H1 (cell line): ENCODE measurements around the gene CCDC178. TPM values are rescaled to one million over a fixed set of nuclear protein-coding genes. Genes with fewer than 3 reads are reported as not detected.
A peak's percentile ranks its signal among the peaks of the same experiment; 100 is the strongest.

Experiments used
- CTCF ChIA-PET: fragments of 300-600 bp; sonication (Branson Sonifier 250); formaldehyde crosslinking; loops from one replicate; lab custom pipeline; 2021; ENCODE audit not compliant: partially characterized antibody; lab: Charles Lee
- POLR2A ChIA-PET: fragments of 300-600 bp; sonication (Branson Sonifier 250); formaldehyde crosslinking; loops from one replicate; lab custom pipeline; 2021; ENCODE audit warnings: inconsistent platforms; ENCODE audit not compliant: partially characterized antibody; lab: Charles Lee
- DNase-seq, 2 experiments: peaks; one replicate each; pipeline versions ENCODE4 v3.0.0 to v3.0.0-alpha.2; 2010 to 2022; ENCODE audit warnings: low spot score in 2 of 2, low read depth in 1 of 2, mixed read lengths in 1 of 2
- FAIRE-seq: peaks from 2 replicates; lab custom pipeline; 2011; peaks lifted over from hg19 to GRCh38; lab: Jason Lieb, UNC
- H2AFZ ChIP-seq: 2 replicates; pipeline ENCODE4 v1.8.1; 2012; ENCODE audit warnings: low read length, inconsistent platforms
- H2AK5ac ChIP-seq: 2 replicates; pipeline ENCODE4 v1.6.1; 2013; ENCODE audit warnings: low read depth, low read length
- H2BK120ac ChIP-seq: replicated peaks from 2 replicates; pipeline ENCODE3; 2013; ENCODE audit warnings: low read depth, low read length, inconsistent platforms
- H2BK12ac ChIP-seq: 2 replicates; pipeline ENCODE4 v1.6.1; 2013; ENCODE audit warnings: low read depth, low read length
- H2BK15ac ChIP-seq: 2 replicates; pipeline ENCODE4 v1.6.1; 2013; ENCODE audit warnings: low read length
- H2BK20ac ChIP-seq: 2 replicates; pipeline ENCODE4 v1.6.1; 2013; ENCODE audit warnings: low read length
- H2BK5ac ChIP-seq: 2 replicates; pipeline ENCODE4 v1.6.1; 2013; ENCODE audit warnings: low read depth, low read length
- H3K14ac ChIP-seq: 2 replicates; pipeline ENCODE4 v1.6.1; 2013; ENCODE audit warnings: inconsistent platforms; ENCODE audit not compliant: insufficient read length
- H3K18ac ChIP-seq: 2 replicates; pipeline ENCODE4 v1.6.1; 2013; ENCODE audit warnings: low read length; ENCODE audit errors: extremely low read depth
- H3K23ac ChIP-seq: 2 replicates; pipeline ENCODE4 v1.6.1; 2013; ENCODE audit warnings: inconsistent platforms; ENCODE audit not compliant: insufficient read length
- H3K23me2 ChIP-seq: 2 replicates; pipeline ENCODE4 v1.6.1; 2013; ENCODE audit warnings: low read depth, low read length
- H3K27ac ChIP-seq: 2 replicates; pipeline ENCODE4 v1.6.1; 2011; ENCODE audit warnings: low read depth, low read length, inconsistent platforms
- H3K27me3 ChIP-seq, 4 experiments: replicated peaks in 1 of 4; 1 replicate in 1 of 4; 2 replicates in 3 of 4; pipeline versions ENCODE4 v1.6.1 to v1.8.1; 2011 to 2013; ENCODE audit warnings: low read length in 3 of 4, mild to moderate bottlenecking in 3 of 4, inconsistent platforms in 2 of 4, mixed read lengths in 2 of 4, moderate library complexity in 1 of 4; ENCODE audit not compliant: control insufficient read depth in 3 of 4, insufficient read depth in 3 of 4; ENCODE audit errors: extremely low read depth in 1 of 4
- H3K36me3 ChIP-seq, 4 experiments: 2 replicates each; pipeline versions ENCODE4 v1.6.1 to v1.8.1; 2011 to 2013; ENCODE audit warnings: mild to moderate bottlenecking in 4 of 4, low read length in 3 of 4, moderate library complexity in 2 of 4, control low read depth in 1 of 4, inconsistent platforms in 1 of 4; ENCODE audit not compliant: insufficient read depth in 4 of 4, control insufficient read depth in 2 of 4
- H3K4ac ChIP-seq: replicated peaks from 2 replicates; pipeline ENCODE3; 2013; ENCODE audit warnings: low read length, low read depth, mixed read lengths, inconsistent platforms; ENCODE audit not compliant: insufficient read length
- H3K4me1 ChIP-seq, 4 experiments: replicated peaks in 1 of 4; 1 replicate in 1 of 4; 2 replicates in 3 of 4; pipeline versions ENCODE4 v1.6.1 to v1.8.1; 2011 to 2013; ENCODE audit warnings: low read length in 3 of 4, inconsistent platforms in 2 of 4, mixed read lengths in 1 of 4; ENCODE audit not compliant: insufficient read depth in 4 of 4, control insufficient read depth in 3 of 4
- H3K4me2 ChIP-seq, 2 experiments: 2 replicates each; pipeline versions ENCODE4 v1.6.1 to v1.8.1; 2011 to 2013; ENCODE audit warnings: low read depth in 2 of 2, low read length in 2 of 2, control low read depth in 1 of 2, inconsistent platforms in 1 of 2, mild to moderate bottlenecking in 1 of 2; ENCODE audit not compliant: insufficient read depth in 1 of 2
- H3K4me3 ChIP-seq, 4 experiments: fragments of 200-600, 300-600 bp in 1 of 4; sonication (generic), shearing (Covaris generic), sonication (Bioruptor Twin) in 1 of 4; 2 replicates each; pipeline versions ENCODE4 v1.5.1 to v1.8.1; 2011 to 2016; ENCODE audit warnings: low read length in 4 of 4, low read depth in 3 of 4, control low read depth in 2 of 4, inconsistent platforms in 2 of 4, mild to moderate bottlenecking in 2 of 4, mixed read lengths in 1 of 4, moderate library complexity in 1 of 4; ENCODE audit not compliant: insufficient read depth in 2 of 4; ENCODE audit errors: extremely low read depth in 1 of 4
- H3K56ac ChIP-seq: replicated peaks from 2 replicates; pipeline ENCODE3; 2013; ENCODE audit warnings: low read depth, mild to moderate bottlenecking, mixed read lengths, low read length, inconsistent platforms; ENCODE audit not compliant: insufficient read length
- H3K79me1 ChIP-seq: 2 replicates; pipeline ENCODE4 v1.6.1; 2013; ENCODE audit warnings: low read depth, low read length, control low read depth
- H3K79me2 ChIP-seq, 2 experiments: 2 replicates each; pipeline versions ENCODE4 v1.6.1 to v1.8.1; 2012 to 2013; ENCODE audit warnings: low read length in 2 of 2, mild to moderate bottlenecking in 2 of 2, inconsistent platforms in 1 of 2; ENCODE audit not compliant: insufficient read depth in 2 of 2, control insufficient read depth in 1 of 2
- H3K9ac ChIP-seq, 4 experiments: replicated peaks in 1 of 4; 1 replicate in 1 of 4; 2 replicates in 3 of 4; pipeline versions ENCODE4 v1.6.1 to v1.8.1; 2011 to 2013; ENCODE audit warnings: low read depth in 3 of 4, low read length in 3 of 4, control low read depth in 2 of 4, mild to moderate bottlenecking in 2 of 4, moderate library complexity in 2 of 4, inconsistent platforms in 1 of 4; ENCODE audit errors: extremely low read depth in 1 of 4
- H3K9me3 ChIP-seq, 2 experiments: 2 replicates each; pipeline versions ENCODE4 v1.6.1 to v1.8.1; 2012 to 2013; ENCODE audit warnings: mild to moderate bottlenecking in 2 of 2, moderate library complexity in 2 of 2, control low read depth in 1 of 2, inconsistent platforms in 1 of 2, low read depth in 1 of 2, low read length in 1 of 2, mixed read lengths in 1 of 2; ENCODE audit not compliant: insufficient read depth in 2 of 2
- H4K20me1 ChIP-seq, 2 experiments: replicated peaks in 1 of 2; 2 replicates each; pipeline versions ENCODE3 to v1.8.1; 2011 to 2013; ENCODE audit warnings: inconsistent platforms in 2 of 2, low read length in 2 of 2, mild to moderate bottlenecking in 1 of 2; ENCODE audit not compliant: insufficient read depth in 2 of 2, control insufficient read depth in 1 of 2
- H4K5ac ChIP-seq: 2 replicates; pipeline ENCODE4 v1.6.1; 2013; ENCODE audit warnings: low read length, low read depth, mixed read lengths, inconsistent platforms; ENCODE audit not compliant: insufficient read length
- H4K8ac ChIP-seq: 2 replicates; pipeline ENCODE4 v1.8.0; 2013; ENCODE audit warnings: mild to moderate bottlenecking, moderate library complexity, low read length, inconsistent platforms; ENCODE audit not compliant: insufficient read depth; ENCODE audit errors: extremely low read depth
- H4K91ac ChIP-seq: replicated peaks from 2 replicates; pipeline ENCODE3; 2013; ENCODE audit warnings: low read length, mixed read lengths, inconsistent platforms; ENCODE audit not compliant: insufficient read length
- CHD1 ChIP-seq: IDR thresholded peaks from 2 replicates; pipeline ENCODE4 v1.6.1; 2012; ENCODE audit warnings: low read depth, low read length, improper control_type of control experiment
- PHF8 ChIP-seq: fragments of 200-600 bp; sonication (generic); conservative IDR thresholded peaks from 2 replicates; pipeline ENCODE4 v1.7.1; 2012; ENCODE audit warnings: low read depth, mild to moderate bottlenecking, inconsistent platforms, low read length, moderate library complexity
- WGBS, 2 experiments: shearing (Covaris generic) in 1 of 2; methylation state at CpG; one replicate each; pipeline versions ENCODE4 v1.1.6 to v1.1.7; 2013 to 2015; ENCODE audit warnings: low lambda C conversion rate in 2 of 2, mixed read lengths in 2 of 2, inconsistent platforms in 1 of 2, low coverage in 1 of 2, missing lambda C conversion rate in 1 of 2; ENCODE audit not compliant: insufficient replicate concordance in 2 of 2, insufficient coverage in 1 of 2, insufficient read length in 1 of 2; ENCODE audit errors: extremely low coverage in 1 of 2, missing lambda C conversion rate in 1 of 2; 5-methylcytosine and 5-hydroxymethylcytosine counted together
- polyA plus RNA-seq, 7 experiments: library from polyadenylated mRNA; depleted of rRNA in 3 of 7; stranded (reverse) in 5 of 7; unstranded in 2 of 7; fragments of >200 nt in 5 of 7; fragments of 200-250 nt in 2 of 7; gene quantifications; 1 replicate in 5 of 7; 2 replicates in 1 of 7; 4 replicates in 1 of 7; pipeline versions ENCODE4 v1.2.1 to v1.2.3, GENCODE V29; 2011 to 2013; ENCODE audit warnings: missing spikeins in 2 of 7, mixed read lengths in 2 of 7
- total RNA-seq: library from RNA; stranded (reverse); fragmentation: NEBNext Ultra II Directional; extraction: Animal tissue kit (Norgen Biotek cat#: 25700); gene quantifications from 2 replicates; pipeline ENCODE4 v1.2.1, GENCODE V29; 2021

The CCDC178 gene
- total and polyA plus RNA-seq, 2 of the 8 experiments (the other 6 are each of a cell fraction or from before 2014, with no cell fraction given), result not detected

DNA sequence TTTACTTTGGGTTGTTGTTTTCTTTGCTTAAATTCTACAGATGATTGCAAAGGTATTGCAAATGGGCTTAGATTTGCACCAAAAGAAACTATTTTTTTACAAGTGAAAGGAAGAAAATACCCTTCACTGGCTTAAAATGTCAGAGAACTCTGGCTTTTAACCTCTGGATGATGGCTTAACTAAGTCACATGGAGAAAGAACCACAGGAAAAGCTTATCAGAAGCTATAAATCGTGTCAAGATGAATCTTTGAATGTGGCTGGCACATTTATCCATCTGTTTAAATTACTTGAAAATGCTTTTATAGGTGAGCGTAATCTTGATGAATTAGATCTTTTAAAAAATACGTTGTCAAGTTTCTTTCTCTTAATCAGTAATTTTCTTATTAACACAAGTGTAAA is 32.0 kb upstream of the CCDC178 start:
- no peak overlapping the region for H3K27ac ChIP-seq
- peak overlapping the region in 1 of 2 experiments; percentile 48; a peak in 1 of 4 replicates for H3K4me2 ChIP-seq
- 51% methylated on average over 3 of the region's 3 CpGs; no CpG with 5 or more reads in 1 of the 2 experiments for WGBS, 2 experiments
- H4K20me1 ChIP-seq, result no peaks in the 10 kb centered on the region
- no peaks in the 10 kb centered on the region for H3K27me3 ChIP-seq
- CTCF ChIA-PET, result interaction anchor here (1.4 kb wide), 1 partner anchor 241 kb away, joined by 4 read pairs; no protein-coding TSS in a partner anchor
- H3K79me2 ChIP-seq, result no peaks in the 10 kb centered on the region
- no peak overlapping the region for H3K56ac ChIP-seq
- H3K18ac ChIP-seq, result no peak overlapping the region
- no peak overlapping the region for H3K23ac ChIP-seq
- H3K9ac ChIP-seq, result no peak overlapping the region
- peak overlapping the region; percentile 44 for H4K5ac ChIP-seq
- no peak overlapping the region for H2BK5ac ChIP-seq
- no peak for TF ChIP-seq PHF8
- TF ChIP-seq CHD1, result no peak
- H3K4me1 ChIP-seq, result peaks cover 0 to 2% (median 0%) of the 10 kb centered on the region in 4 experiments; a peak in 1 of 7 replicates
- FAIRE-seq (no peak), DNase-seq (no peak)
- no peak overlapping the region for H3K14ac ChIP-seq
- no peak overlapping the region for H2BK120ac ChIP-seq
- POLR2A ChIA-PET, result no interaction called here
- H3K4ac ChIP-seq, result no peak overlapping the region
- H3K79me1 ChIP-seq, result no peaks in the 10 kb centered on the region
- no peaks in the 10 kb centered on the region for H3K23me2 ChIP-seq
- no peaks in the 10 kb centered on the region for H3K9me3 ChIP-seq
- no peaks in the 10 kb centered on the region for H3K36me3 ChIP-seq
- H2AK5ac ChIP-seq, result no peak overlapping the region
- H4K91ac ChIP-seq, result no peak overlapping the region
- H3K4me3 ChIP-seq, result peak overlapping the region in 1 of 4 experiments; percentile 9; a peak in 1 of 8 replicates
- H2BK15ac ChIP-seq, result no peak overlapping the region
- no peak overlapping the region for H2BK12ac ChIP-seq
- peak overlapping the region; percentile 57; the same call in 1 of the 2 replicates for H2AFZ ChIP-seq
- H4K8ac ChIP-seq, result no peak overlapping the region
- H2BK20ac ChIP-seq, result no peak overlapping the region
